ENCODE results near the gene ZNF90.

- TF ChIP-seq POLR2AphosphoS5 (IDR thresholded peaks at IDR 0.05; ENCODE audit: low read depth, low read length): no peak
- TF ChIP-seq POLR2A (IDR thresholded peaks at IDR 0.05; ENCODE audit: low read depth, low read length): no peak
- TF ChIP-seq TAF1 (IDR thresholded peaks at IDR 0.05; ENCODE audit: borderline replicate concordance, low read depth, low read length): no peak
These were observed 24.3 kb downstream of the ZNF90 start for GRCh38 chr19:20102097-20102496.
